22Rv1 (cell line): Measurements from ENCODE around the gene KCMF1.

Source experiments
- H3K27ac ChIP-seq: fragments of 450-650 bp; 2 replicates; pipeline ENCODE4 v1.5.1; 2017
- CTCF ChIP-seq: fragments of 450-650 bp; IDR thresholded peaks from 2 replicates; pipeline ENCODE4 v1.5.1; 2017; ENCODE audit warnings: mild to moderate bottlenecking
- ZFX ChIP-seq: fragments of 450-650 bp; IDR thresholded peaks from 2 replicates; pipeline ENCODE4 v1.6.1; 2017; ENCODE audit warnings: antibody characterized with exemption, borderline replicate concordance

KCMF1 gene

GRCh38 chr2:85066874-85067351 is 96.0 kb downstream of the KCMF1 start:
- H3K27ac ChIP-seq, result no peak overlapping the region
- TF ChIP-seq ZFX (no peak), CTCF (peak; percentile 87)

DNA sequence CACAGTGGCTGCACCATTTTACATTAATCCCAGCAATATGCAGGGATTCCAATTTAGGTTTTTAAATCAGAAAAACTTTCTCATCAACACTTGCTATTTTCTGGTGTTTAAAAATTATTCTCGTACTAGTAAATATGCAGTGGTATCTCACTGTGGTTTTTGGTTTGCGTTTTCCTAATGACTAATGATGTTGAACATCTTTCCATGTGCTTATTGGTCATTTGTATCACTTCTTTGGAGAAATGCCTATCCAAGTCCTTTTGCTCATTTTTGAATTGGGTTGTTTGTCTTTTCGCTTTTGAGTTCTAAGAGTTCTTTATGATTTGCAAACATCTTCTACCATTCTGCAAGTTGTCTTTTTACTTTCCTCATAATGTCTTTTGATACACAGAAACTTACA is 100.1 kb downstream of the KCMF1 start:
- no peak overlapping the region for H3K27ac ChIP-seq
- TF ChIP-seq CTCF (no peak), ZFX (no peak)

GRCh38 chr2:85073033-85073432 is 102.1 kb downstream of the KCMF1 start:
- H3K27ac ChIP-seq, result no peak overlapping the region
- no peak for TF ChIP-seq ZFX
- TF ChIP-seq CTCF, result no peak

DNA sequence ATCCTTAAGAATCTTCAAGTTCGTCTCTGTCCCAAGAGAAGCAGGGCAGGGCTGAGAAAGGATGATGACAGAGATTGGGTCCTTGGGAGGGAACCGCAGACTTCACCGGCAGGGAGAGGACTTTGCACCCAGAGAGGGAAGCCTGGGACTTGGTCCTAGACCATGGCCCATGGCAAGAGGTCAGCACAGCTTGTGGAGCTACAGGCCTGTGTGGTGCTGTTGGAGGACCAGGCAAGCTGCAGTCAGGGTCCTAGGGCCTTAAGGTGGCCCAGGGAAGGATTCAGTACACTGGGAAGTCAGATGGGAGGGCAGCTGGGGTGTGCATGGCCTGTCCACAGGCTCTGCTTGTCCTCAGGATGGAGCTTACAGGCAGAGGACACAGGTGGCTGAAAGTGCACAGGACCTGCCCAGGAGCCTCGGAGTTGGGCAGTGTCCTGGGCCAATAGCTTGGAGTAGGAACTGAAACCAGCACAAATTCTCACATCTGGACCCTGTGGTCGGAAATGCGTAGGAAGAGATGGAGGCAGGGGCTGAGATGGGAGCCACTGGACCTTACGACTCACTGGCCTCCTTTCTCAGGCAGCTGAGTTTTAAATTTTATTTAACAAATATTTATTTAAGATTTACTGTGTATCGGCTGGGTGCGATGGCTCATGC is 105.8 kb downstream of the KCMF1 start:
- H3K27ac ChIP-seq, result no peak overlapping the region
- TF ChIP-seq CTCF (no peak), ZFX (no peak)

DNA sequence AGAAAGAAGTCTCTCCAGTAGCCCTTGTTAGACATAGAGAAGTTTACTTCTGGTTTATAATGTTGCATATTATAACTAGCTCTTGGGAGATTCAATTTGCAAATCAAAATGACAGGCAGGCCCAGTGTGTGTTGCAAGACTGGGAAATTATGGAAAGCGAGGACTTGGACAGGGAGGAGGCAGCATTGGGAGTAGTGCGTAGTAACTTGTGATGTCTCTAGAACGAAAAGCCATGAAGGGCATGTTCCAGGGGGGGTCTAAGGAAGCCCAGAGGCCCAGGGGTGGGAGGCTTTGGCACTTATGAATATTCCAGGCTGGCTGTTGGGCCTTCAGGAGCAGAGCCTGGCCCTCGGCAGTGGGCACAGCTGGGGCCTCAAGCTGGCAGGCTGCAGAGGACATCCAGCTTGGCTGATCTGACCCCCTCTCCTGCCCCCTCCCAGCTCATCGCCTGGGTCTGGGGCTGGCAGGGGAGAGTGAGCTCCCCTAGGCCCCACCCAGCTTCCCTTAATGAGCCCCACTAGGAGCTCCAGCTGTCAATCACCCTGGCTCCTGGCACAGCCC is 107.0 kb downstream of the KCMF1 start:
- TF ChIP-seq ZFX (no peak), CTCF (no peak)
- H3K27ac ChIP-seq, result no peak overlapping the region

DNA sequence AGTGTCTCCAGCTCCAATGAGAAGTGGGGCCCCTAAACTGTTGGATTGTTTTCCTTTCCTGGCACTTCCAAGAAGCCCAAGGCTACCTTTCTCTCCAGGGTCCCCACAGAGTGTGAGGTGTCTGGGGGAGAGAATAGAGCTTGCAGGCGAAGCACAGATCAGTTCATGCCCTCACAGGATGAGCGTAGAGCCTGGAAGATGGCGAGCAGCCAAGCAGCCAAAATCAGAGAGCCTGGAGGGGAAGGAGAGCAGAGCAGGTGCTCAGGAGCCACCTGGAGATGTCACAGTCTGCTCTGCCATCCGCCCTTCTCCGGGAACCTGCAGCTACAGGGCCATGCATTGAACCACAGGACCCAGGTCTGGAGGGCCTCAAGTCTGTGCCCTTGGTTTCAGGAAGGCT is 107.6 kb downstream of the KCMF1 start:
- no peak for TF ChIP-seq CTCF
- no peak for TF ChIP-seq ZFX
- H3K27ac ChIP-seq, result no peak overlapping the region

GRCh38 chr2:85083092-85083491 is 112.1 kb downstream of the KCMF1 start:
- H3K27ac ChIP-seq, result no peak overlapping the region
- no peak for TF ChIP-seq CTCF
- no peak for TF ChIP-seq ZFX
